GM12878 (cell line): ENCODE results near the gene FLAD1. TPM values are rescaled to one million over a fixed set of nuclear protein-coding genes. Genes with fewer than 3 reads are reported as not detected.

Experiments used
- ATAC-seq: fragments of 200-7000 bp; cut with Tn5 transposase; 3 replicates; pipeline ENCODE4 v1.9.1; 2020; ENCODE audit warnings: mild to moderate bottlenecking, moderate library complexity
- BruUV-seq: library from RNA; stranded (reverse); fragments of 400-500 nt; replicated peaks from 2 replicates; lab custom pipeline; 2021; lab: Mats Ljungman, UMichigan
- CTCF ChIA-PET: fragments of 300-600 bp; sonication (Branson Sonifier 250); formaldehyde crosslinking; extraction: SDS; loops from one replicate; lab custom pipeline; 2021; ENCODE audit warnings: inconsistent platforms; lab: Yijun Ruan, JAX
- POLR2A ChIA-PET: fragments of 350-600 bp; formaldehyde crosslinking; extraction: SDS; loops from one replicate; lab custom pipeline; 2021; ENCODE audit warnings: inconsistent platforms; lab: Charles Lee
- RAD21 ChIA-PET: fragments of 300-600 bp; sonication (Branson Sonifier 250); formaldehyde crosslinking; loops from one replicate; lab custom pipeline; 2023; ENCODE audit warnings: antibody characterized with exemption; ENCODE audit not compliant: unreplicated experiment; lab: Charles Lee
- SMC1A ChIA-PET: fragments of 300-600 bp; sonication (Branson Sonifier 250); formaldehyde crosslinking; loops from one replicate; lab custom pipeline; 2023; ENCODE audit not compliant: unreplicated experiment, uncharacterized antibody; lab: Charles Lee
- DNase-seq: peaks from one replicate; pipeline ENCODE4 v3.0.0-alpha.2; 2011; ENCODE audit warnings: low read depth, low spot score
- FAIRE-seq: peaks from 3 replicates; lab custom pipeline; 2011; peaks lifted over from hg19 to GRCh38; lab: Jason Lieb, UNC
- H2AFZ ChIP-seq: 2 replicates; pipeline ENCODE4 v1.6.0; 2011; ENCODE audit warnings: low read depth, low read length, control low read depth; ENCODE audit not compliant: control insufficient read depth
- H3K27ac ChIP-seq: 2 replicates; pipeline ENCODE4 v1.5.1; 2011; ENCODE audit warnings: control low read depth; ENCODE audit not compliant: control insufficient read depth, insufficient read depth
- H3K27me3 ChIP-seq, 2 experiments: replicated peaks in 1 of 2; 2 replicates each; pipeline versions ENCODE4 v1.6.0 to v1.6.1; 2011; ENCODE audit warnings: low read length in 1 of 2; ENCODE audit not compliant: control insufficient read depth in 2 of 2, insufficient read depth in 2 of 2
- H3K36me3 ChIP-seq, 2 experiments: 2 replicates each; pipeline ENCODE4 v1.5.1; 2011; ENCODE audit warnings: low read length in 1 of 2; ENCODE audit not compliant: control insufficient read depth in 2 of 2, insufficient read depth in 2 of 2
- H3K4me1 ChIP-seq: 2 replicates; pipeline ENCODE4 v1.6.1; 2011; ENCODE audit warnings: mild to moderate bottlenecking, low read length, moderate library complexity, mixed read lengths; ENCODE audit not compliant: control insufficient read depth, insufficient read depth
- H3K4me2 ChIP-seq: 2 replicates; pipeline ENCODE4 v1.6.0; 2011; ENCODE audit warnings: control low read depth; ENCODE audit not compliant: control insufficient read depth, insufficient read depth
- H3K4me3 ChIP-seq: fragments of 200-600 bp; sonication (generic); 2 replicates; pipeline ENCODE4 v1.5.1; 2016
- H3K79me2 ChIP-seq: 2 replicates; pipeline ENCODE4 v1.6.0; 2011; ENCODE audit warnings: low read length; ENCODE audit not compliant: control insufficient read depth, insufficient read depth
- H3K9ac ChIP-seq: 2 replicates; pipeline ENCODE4 v1.8.0; 2011; ENCODE audit warnings: low read length, control low read depth, mixed read lengths; ENCODE audit not compliant: control insufficient read depth, insufficient read depth
- H3K9me3 ChIP-seq: replicated peaks from 3 replicates; pipeline ENCODE4 v1.5.1; 2011; ENCODE audit warnings: mild to moderate bottlenecking, low read length; ENCODE audit not compliant: control insufficient read depth, insufficient read depth
- H4K20me1 ChIP-seq: 2 replicates; pipeline ENCODE4 v1.6.0; 2011; ENCODE audit not compliant: control insufficient read depth, insufficient read depth
- ATF7 ChIP-seq: fragments of 450-650 bp; IDR thresholded peaks from 2 replicates; pipeline ENCODE4 v1.6.1; 2016; ENCODE audit warnings: low read depth, mild to moderate bottlenecking
- CBX3 ChIP-seq: fragments of 200-600 bp; sonication (generic); IDR thresholded peaks from 2 replicates; pipeline ENCODE4 v1.6.1; 2016; ENCODE audit warnings: low read depth, borderline replicate concordance
- CHD1 ChIP-seq: IDR thresholded peaks from 2 replicates; pipeline ENCODE4 v1.6.1; 2012; ENCODE audit warnings: low read depth, low read length, improper control_type of control experiment
- IKZF1 ChIP-seq: fragments of 450-650 bp; conservative IDR thresholded peaks from 2 replicates; pipeline ENCODE4 v1.6.1; 2017; ENCODE audit warnings: antibody characterized with exemption, mild to moderate bottlenecking
- NKRF ChIP-seq: fragments of 450-650 bp; conservative IDR thresholded peaks from 2 replicates; pipeline ENCODE4 v1.6.1; 2017; ENCODE audit warnings: mild to moderate bottlenecking, moderate library complexity
- PRDM15 ChIP-seq: fragments of 450-650 bp; formaldehyde crosslinking; IDR thresholded peaks from 2 replicates; pipeline ENCODE4 v1.4.0; 2020; ENCODE audit warnings: mild to moderate bottlenecking, moderate library complexity
- TCF7 ChIP-seq: IDR thresholded peaks from 2 replicates; pipeline ENCODE4 v1.6.1; 2014; ENCODE audit warnings: antibody characterized with exemption, borderline replicate concordance
- USF1 ChIP-seq: IDR thresholded peaks from 2 replicates; pipeline ENCODE4 v1.6.1; 2011; ENCODE audit warnings: borderline replicate concordance, low read depth, mild to moderate bottlenecking, moderate library complexity, mixed read lengths, low read length; ENCODE audit not compliant: insufficient read depth; ENCODE audit errors: extremely low read length
- USF2 ChIP-seq: IDR thresholded peaks from 2 replicates; pipeline ENCODE4 v1.6.1; 2011; ENCODE audit warnings: low read depth, low read length, improper control_type of control experiment, borderline replicate concordance
- ZBED1 ChIP-seq: IDR thresholded peaks from 2 replicates; pipeline ENCODE4 v1.6.1; 2016; ENCODE audit warnings: borderline replicate concordance
- WGBS: methylation state at CpG from one replicate; pipeline ENCODE4 v1.1.6; 2016; ENCODE audit warnings: low lambda C conversion rate; ENCODE audit not compliant: insufficient replicate concordance, insufficient coverage; ENCODE audit errors: missing lambda C conversion rate; 5-methylcytosine and 5-hydroxymethylcytosine counted together
- in situ Hi-C: fragments of 300-500 bp; cut with MboI; formaldehyde crosslinking; loops from 9 replicates; pipeline ENCODE4 v1.14.3; 2018; ENCODE audit warnings: mixed read lengths
- intact Hi-C: fragments of 100-400 bp; cut with micrococcal nuclease; formaldehyde crosslinking; loops from one replicate; pipeline ENCODE4 v1.14.2; 2022; ENCODE audit not compliant: unreplicated experiment
- polyA plus RNA-seq, 11 experiments: library from polyadenylated mRNA; depleted of rRNA in 4 of 11; unstranded in 6 of 11; stranded (reverse) in 5 of 11; fragments of >200 nt; fragmentation: Nextera tagmentation in 4 of 11; fragmentation: Illumina TruSeq in 1 of 11; extraction: Ambion mirVana in 4 of 11; extraction: Trizol in 1 of 11; gene quantifications; 1 replicate in 1 of 11; 2 replicates in 10 of 11; pipeline versions ENCODE4 v1.2.1 to v1.2.3, GENCODE V29; 2011 to 2016; ENCODE audit warnings: inconsistent platforms in 2 of 11, missing spikeins in 2 of 11, low read depth in 1 of 11
- total RNA-seq, 4 experiments: library from RNA; depleted of rRNA in 3 of 4; stranded (reverse); fragments of >200 nt in 3 of 4; fragmentation: Illumina TruSeq in 1 of 4; extraction: Trizol in 1 of 4; gene quantifications; 2 replicates each; pipeline versions ENCODE4 v1.2.1 to v1.2.3, GENCODE V29; 2013 to 2021

FLAD1 gene
- total and polyA plus RNA-seq, 10 of the 15 experiments (the other 5 are each of a cell fraction or from before 2014, with no cell fraction given) = 22.9 to 93.4 (median 56.6) TPM

DNA sequence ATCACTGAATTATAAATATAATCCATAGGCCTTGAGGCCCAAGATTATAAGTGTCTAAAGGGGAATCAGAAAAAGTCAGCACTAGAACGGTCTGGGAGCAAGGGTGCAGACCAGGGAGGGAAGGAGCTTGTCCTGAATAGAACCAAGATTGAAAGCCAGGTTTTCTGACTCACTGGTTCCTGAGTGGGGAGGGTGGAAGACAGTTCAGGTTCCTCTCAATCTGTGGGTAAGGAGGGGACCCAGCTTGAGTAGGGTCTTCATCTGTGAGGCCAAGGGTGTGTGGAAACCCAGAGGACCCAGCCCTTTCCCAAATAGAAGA is 11.1 kb downstream of the FLAD1 start (continued):
- no peak for TF ChIP-seq USF1
- TF ChIP-seq PRDM15 (CRISPR knock-in tag) = no peak
- TF ChIP-seq, all 136 proteins: peak for 0

GRCh38 chr1:154994591-154994990 is 11.4 kb downstream of the FLAD1 start:
- FAIRE-seq (no peak), DNase-seq (no peak), ATAC-seq (no peak)
- H2AFZ ChIP-seq = no peak overlapping the region
- H3K4me2 ChIP-seq = no peak overlapping the region
- ChIA-PET CTCF (interaction anchor here (1.1 to 11.0 kb wide), 9 partner anchors 16 to 103 kb away, joined by 3 to 226 read pairs (median 5); partner anchors contain the start of genes ADAM15, CKS1B, FLAD1 and PBXIP1), SMC1A (interaction anchor here (0.5 to 8.1 kb wide), 6 partner anchors 11 to 513 kb away, joined by 3 to 69 read pairs (median 4); partner anchors contain the start of gene FLAD1), POLR2A (interaction anchor here (0.9 to 3.4 kb wide), 4 partner anchors 11 to 58 kb away, joined by 8 to 13 read pairs (median 9); partner anchors contain the start of genes CKS1B, FLAD1 and PBXIP1), RAD21 (interaction anchor here (0.9 to 1.5 kb wide), 2 partner anchors 11 to 22 kb away, joined by 3 to 9 read pairs; partner anchors contain the start of gene FLAD1)
- 34% methylated on average over 3 of the region's 3 CpGs for WGBS
- H3K4me3 ChIP-seq = no peak overlapping the region
- H3K36me3 ChIP-seq = peaks cover 0 to 3% of the 10 kb centered on the region in 2 experiments; a peak in 2 of 4 replicates
- H3K79me2 ChIP-seq = peaks cover 2% of the 10 kb centered on the region; the same call in 1 of the 2 replicates
- no peaks in the 10 kb centered on the region for H3K9me3 ChIP-seq
- in situ Hi-C loops (no loop called here), intact Hi-C loops (no loop called here)
- H3K27ac ChIP-seq = no peak overlapping the region
- H3K9ac ChIP-seq = no peak overlapping the region
- no peaks in the 10 kb centered on the region for H4K20me1 ChIP-seq
- BruUV-seq = no TSS peak
- peaks cover 12% of the 10 kb centered on the region for H3K4me1 ChIP-seq
- no peaks in the 10 kb centered on the region for H3K27me3 ChIP-seq
- TF ChIP-seq ATF7 (no peak), ZBED1 (no peak), CBX3 (no peak), TCF7 (no peak), NKRF (no peak), CHD1 (no peak), USF2 (no peak), IKZF1 (no peak)
